ENCODE measurements around the gene SLC7A9. TPM values are rescaled to one million over a fixed set of nuclear protein-coding genes. Genes with fewer than 3 reads are reported as not detected.
"Not testable (repeated sequence)": the region's sequence is repeated elsewhere in the genome, so short reads cannot be mapped to it uniquely, and the experiment has no call there.

The SLC7A9 gene
- total RNA-seq, 1 donor from 2014 or later, result not detected

DNA sequence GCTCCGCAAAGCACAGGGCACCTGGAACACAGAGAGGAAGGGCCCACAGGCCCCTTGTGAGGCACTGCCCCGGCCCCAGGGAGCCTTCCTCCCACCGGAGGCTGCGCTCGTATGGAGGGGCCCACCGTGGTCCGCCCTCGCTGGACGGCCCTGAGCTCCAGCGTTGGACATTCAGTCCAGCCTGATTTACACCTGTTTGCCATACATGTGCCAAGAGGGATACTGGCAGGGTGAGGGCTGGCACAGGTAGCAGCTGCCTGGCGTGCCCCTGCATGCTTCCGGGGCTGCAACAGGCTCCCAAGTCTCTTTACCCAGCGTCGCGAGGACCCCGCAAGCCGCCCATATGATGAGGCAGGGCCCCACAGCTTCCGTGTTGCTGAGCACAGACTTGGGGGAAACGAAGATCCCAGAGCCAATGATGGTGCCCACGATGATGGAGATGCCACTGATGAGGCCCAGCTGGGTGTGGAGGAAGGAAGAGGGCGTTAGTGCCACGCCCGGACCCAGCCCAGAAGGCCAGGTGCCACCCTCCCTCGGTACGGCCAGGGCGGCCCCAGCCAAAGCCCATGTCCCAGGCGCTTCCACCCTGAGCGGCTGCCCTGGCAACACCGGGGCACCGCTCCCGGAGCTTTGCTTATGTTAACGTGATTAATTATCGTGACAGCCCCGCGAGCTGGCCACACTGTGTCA lies 5.1 kb downstream of the SLC7A9 start:
- no peak for DNase-seq (ENCODE audit: low read depth)

DNA sequence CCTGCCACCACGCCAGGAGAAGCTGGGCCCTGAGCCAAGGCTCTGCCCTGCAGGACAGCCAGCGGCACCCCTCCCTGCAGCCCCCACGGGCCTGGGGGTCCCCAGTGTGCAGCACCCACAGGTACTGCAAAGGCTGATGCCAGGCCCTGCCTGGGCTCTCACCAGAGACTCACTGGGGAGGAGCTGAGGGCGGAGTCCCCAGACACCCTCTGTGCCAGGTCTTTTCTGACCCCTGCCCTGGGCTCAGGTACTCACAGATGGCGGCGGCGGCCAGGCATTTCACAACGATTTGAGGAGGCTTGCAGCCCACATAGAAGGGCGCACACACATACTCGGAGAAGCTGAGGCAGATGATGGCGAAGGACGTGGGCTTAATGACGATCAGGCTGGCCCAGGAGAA lies 5.7 kb downstream of the SLC7A9 start:
- no peak for DNase-seq (ENCODE audit: low read depth)

- no peak for DNase-seq (ENCODE audit: low read depth)
These were observed 6.3 kb downstream of the SLC7A9 start for GRCh38 chr19:32863301-32863700.

DNA sequence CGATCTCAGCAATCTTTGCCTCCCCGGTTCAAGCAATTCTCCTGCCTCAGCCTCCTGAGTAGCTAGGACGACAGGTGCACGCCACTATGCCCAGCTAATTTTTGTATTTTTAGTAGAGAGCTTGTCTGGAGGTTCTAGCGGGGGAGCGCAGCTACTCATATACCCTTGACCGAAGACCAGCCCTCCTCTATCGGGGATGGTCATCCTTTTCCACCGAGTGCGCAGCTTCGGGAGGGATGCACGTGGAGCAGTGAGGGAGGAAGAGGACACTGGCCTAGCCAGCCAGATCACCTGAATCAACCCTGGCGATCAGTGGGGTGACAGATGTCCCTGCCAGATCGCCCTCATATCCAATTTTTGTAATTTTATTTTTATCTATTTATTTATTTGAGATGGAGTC lies 6.8 kb downstream of the SLC7A9 start:
- no peak for DNase-seq (ENCODE audit: low read depth)

- DNase-seq (ENCODE audit: low read depth), result no peak
These were observed 7.4 kb downstream of the SLC7A9 start for GRCh38 chr19:32862173-32862572.

DNA sequence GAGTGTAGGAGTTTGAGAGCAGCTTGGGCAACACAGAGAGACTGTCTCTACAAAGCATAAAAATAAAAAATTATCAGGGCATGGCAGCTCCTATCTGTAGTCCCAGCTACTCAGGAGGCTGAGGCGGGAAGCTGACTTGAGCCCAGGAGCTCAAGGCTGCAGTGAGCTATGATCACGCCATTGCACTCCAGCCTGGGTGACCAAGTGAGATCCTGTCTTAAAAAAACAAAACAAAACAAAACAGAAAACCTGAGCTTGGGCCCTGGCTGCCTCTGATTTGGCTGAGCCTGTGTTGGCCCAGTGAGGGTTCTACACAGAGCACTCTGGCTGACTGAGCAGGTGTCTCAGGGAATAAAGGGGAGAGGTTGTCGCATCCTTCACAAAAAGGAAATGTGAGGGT lies 8.0 kb downstream of the SLC7A9 start:
- DNase-seq (ENCODE audit: low read depth), result no peak

DNA sequence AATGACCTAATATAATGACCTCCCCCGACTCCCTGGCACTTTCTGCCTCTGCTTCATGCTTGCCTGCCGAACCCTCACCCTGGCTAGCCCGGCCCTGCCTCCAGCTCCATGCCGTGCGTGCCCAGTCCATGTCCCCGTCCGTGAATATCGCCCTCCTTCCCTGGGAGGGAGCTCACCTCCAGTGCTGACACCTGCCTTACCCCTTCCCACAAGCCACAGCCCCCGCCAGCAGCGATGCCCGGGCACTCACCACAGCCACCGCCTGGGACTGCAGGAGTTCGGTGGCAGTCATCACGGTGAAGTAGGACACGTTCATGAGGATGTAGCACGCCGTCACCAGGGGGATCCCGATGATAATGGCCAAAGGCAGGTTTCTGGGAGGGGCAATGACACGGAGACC lies 10.0 kb downstream of the SLC7A9 start:
- DNase-seq (ENCODE audit: low read depth), result no peak

DNA sequence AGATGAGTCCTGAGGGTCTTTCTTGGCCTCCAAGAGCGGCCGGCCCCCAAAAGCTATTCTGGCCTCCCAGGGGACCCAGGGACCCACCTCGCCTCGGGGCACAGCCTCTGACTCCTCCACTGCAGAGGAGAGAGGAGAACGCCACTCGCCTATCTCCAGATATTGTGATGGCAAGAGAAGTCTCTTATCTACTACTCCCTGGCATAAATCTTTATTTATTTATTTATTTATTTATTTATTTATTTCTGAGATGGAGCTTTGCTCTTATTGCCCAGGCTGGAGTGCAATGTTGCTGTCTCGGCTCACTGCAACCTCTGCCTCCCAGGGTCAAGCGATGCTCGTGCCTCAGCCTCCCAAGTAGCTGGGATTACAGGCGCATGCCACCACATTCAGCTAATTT lies 11.0 kb downstream of the SLC7A9 start:
- DNase-seq (ENCODE audit: low read depth), result no peak

GRCh38 chr19:32858155-32858554 lies 11.4 kb downstream of the SLC7A9 start:
- no peak for DNase-seq (ENCODE audit: low read depth)

GRCh38 chr19:32857584-32857983 lies 12.0 kb downstream of the SLC7A9 start:
- no peak for DNase-seq (ENCODE audit: low read depth)

GRCh38 chr19:32856818-32857217 lies 12.7 kb downstream of the SLC7A9 start:
- DNase-seq (ENCODE audit: low read depth), result not testable (repeated sequence)

DNA sequence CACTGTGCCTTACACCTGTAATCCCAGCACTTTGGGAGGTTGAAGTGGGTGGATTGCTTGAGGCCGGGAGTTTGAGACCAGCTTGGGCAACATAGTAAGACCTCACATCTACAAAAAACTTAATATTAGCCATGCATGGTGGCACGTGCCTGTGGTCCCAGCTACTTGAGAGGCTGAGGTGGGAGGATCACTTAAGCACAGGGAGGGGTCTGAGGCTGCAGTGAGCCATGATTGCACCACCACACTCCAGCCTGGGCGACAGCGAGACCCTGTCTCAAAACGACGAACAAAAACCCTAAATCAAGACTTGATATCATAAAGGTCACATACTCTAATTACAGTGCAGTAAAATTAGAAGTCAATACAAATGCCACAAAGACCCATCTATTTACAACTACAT lies 17.4 kb downstream of the SLC7A9 start:
- DNase-seq (ENCODE audit: low read depth), result no peak

- not testable (repeated sequence) for DNase-seq (ENCODE audit: low read depth)
These were observed 21.5 kb downstream of the SLC7A9 start for GRCh38 chr19:32848035-32848434.

- DNase-seq (ENCODE audit: low read depth), result no peak
These were observed 25.8 kb downstream of the SLC7A9 start for GRCh38 chr19:32843716-32844245.

GRCh38 chr19:32842061-32842460 lies 27.5 kb downstream of the SLC7A9 start:
- DNase-seq (ENCODE audit: low read depth), result no peak

DNA sequence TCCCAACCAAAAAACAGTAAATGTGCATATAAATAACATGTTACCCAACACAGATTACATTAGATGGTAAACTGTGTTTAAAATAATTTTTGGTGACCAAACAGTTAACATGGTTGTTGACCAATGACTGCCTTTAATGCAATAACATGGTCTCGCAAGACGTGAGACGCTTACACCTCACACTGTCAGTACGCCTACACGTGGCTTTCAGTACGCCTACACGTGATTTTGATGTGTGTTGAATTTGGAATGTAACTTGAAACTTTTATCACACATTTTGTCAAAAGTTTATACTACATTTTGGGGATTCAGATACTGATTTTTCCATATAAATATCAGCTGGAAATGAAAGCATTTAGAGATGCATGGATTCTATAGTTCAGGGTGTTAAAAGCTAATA lies 32.0 kb downstream of the SLC7A9 start:
- DNase-seq (ENCODE audit: low read depth), result no peak

GRCh38 chr19:32833388-32833787 lies 36.2 kb downstream of the SLC7A9 start:
- not testable (repeated sequence) for DNase-seq (ENCODE audit: low read depth)

- DNase-seq (ENCODE audit: low read depth), result not testable (repeated sequence)
These were observed 36.7 kb downstream of the SLC7A9 start for GRCh38 chr19:32832825-32833224.

DNA sequence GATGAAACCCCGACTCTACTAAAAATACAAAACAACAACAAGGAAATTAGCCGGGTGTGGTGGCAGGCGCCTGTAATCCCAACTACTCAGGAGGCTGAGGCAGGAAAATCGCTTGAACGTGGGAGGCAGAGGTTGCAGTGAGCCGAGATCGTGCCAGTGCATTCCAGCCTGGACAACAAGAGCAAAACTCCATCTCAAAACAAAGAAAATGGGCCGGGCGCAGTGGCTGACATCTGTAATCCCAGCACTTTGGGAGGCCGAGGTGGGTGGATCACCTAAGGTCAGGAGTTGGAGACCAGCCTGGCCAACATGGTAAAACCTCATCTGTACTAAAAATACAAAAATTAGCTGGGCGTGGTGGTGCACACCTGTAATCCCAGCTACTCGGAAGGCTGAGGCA lies 37.5 kb downstream of the SLC7A9 start:
- DNase-seq (ENCODE audit: low read depth), result not testable (repeated sequence)

DNA sequence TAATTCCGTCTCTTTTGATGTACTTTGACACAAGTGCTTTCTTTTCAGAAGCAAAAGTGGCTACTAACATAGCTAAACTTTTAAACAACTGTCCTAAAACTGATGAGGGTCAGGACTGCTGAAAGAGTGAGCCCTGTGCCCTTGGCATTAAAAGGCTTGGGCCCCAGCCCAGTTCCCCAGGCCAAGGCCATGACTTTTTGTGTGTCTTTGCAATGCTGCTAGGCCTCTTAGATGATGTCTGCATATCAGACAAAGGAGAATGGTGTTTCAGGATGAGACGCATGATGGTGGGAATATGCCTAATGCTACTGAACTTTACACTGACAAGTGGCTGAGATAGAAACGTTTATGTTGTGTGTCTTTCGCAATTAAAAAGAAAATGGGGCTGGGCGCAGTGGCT lies 38.0 kb downstream of the SLC7A9 start:
- no peak for DNase-seq (ENCODE audit: low read depth)

- DNase-seq (ENCODE audit: low read depth), result peak; percentile 80
These were observed 39.1 kb downstream of the SLC7A9 start for GRCh38 chr19:32830231-32831014.

GRCh38 chr19:32829345-32829896 lies 40.1 kb downstream of the SLC7A9 start:
- no peak for DNase-seq (ENCODE audit: low read depth)
